GM19463 (cell line): ENCODE measurements around the gene SCLT1.

ENCODE experiments used
- ATAC-seq: cut with Tn5 transposase; IDR thresholded peaks from one replicate; pipeline ENCODE4 v1.9.1; 2021; ENCODE audit warnings: mild to moderate bottlenecking, moderate library complexity; ENCODE audit not compliant: unreplicated experiment

Gene SCLT1

DNA sequence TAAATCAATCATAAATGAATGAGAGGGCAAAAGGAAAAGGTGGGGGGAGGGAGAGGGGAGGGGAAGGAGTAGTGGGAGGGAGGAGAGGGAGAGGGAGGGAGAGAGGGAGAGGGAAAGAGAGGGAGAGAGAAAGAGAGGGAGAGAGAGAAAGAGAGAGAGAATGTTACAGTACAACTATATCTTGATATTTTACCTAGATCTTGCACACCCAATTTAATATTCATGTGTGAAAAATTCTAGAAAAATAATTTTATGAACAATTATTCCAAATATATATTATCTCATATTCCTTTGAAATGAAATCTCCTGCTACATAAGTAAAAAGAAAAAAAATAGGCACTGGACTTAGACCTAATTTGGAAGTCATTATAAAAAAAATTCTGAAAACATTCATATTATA lies 120.0 kb downstream of the SCLT1 start:
- ATAC-seq = no peak

DNA sequence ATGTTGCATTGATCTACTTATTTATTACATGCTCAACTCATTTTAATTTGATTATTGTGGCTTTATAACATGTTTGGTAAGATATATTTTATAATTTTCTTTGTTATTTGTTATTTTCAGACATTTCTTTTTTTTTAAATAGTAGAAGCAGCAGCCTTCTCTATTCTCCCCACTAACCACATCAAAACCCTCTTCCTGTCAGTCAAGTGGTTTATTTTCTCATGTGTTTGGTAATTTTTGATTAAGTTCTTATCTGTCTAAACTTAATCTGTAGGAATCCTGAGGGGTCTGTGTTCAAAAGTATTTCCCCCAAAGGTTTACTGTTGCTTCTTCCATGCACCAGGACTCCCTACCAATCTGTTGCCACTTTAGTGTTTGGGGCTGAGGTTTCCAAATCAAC lies 131.9 kb downstream of the SCLT1 start:
- ATAC-seq = no peak

DNA sequence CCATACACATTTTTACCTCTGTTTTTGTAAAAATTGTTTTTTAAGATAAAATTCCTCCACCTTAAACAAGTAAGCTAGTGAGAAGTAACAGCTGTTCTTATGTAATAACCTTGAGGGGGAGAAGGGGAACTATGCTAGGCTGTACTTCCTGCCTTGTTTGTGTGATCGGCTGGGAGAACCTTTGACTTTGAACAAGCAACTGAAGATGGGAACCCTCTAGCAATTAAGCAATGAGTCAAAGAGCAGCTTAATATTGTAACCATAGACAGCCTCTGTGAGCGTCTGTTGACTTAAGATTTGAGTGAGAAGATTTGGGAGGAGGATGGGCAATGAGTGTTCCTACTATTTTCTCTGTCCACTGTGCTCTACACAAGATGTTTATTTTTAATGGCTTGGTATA lies 135.1 kb downstream of the SCLT1 start:
- ATAC-seq = no peak

DNA sequence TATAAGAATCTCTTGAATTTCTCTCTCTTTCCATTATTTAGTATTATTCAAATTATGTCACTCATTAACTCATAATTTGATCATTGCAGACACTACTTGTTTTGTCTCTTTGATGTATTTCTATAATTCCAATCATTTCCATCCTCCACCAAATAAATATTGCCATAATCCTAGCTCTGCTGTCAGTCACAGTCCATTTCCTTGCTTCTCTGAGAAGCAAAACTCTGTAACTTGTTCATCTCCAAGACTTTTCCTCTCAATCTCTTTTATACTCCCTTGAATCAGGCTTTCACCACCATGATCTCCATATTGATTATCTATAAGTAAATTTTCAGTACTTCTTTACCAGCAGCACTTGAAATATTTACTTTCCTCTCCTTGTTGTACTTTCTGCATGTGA lies 135.9 kb downstream of the SCLT1 start:
- no peak for ATAC-seq

DNA sequence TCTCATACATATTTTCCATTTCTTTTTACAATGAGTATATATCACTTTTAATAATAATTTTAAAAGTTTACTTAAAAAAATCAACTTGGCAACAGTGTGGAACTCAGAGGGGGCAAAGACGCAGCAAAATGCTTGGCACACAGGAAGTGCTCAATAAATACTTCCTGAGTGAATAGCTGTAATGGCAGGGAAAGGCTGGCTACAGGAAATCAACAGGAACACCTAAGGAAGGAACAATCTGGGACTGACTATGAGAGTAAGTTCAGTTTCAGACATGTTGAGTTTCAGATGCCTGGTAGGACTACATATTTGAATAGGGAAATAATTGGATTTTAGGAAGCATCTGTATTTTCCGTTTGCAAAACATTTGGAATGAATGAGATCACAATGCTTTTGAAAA lies 137.6 kb downstream of the SCLT1 start:
- no peak for ATAC-seq

DNA sequence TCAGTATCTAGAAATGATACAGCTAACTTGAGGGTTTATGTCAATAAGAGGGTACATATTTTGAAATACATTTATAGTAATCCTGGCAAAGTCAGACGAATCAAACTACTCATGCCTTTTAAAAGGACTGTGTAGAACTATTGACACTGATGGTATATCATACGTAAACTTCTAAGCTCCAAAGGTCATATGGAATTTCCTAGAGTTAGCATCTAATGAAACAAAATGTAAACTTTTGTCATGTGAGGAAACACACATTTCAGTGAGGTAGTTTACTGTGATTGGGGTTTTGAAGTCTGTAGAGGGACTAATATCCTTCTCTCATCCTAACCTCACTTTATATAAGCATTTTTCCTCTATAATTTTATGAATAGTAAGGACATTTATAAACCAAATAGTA lies 138.4 kb downstream of the SCLT1 start:
- ATAC-seq = no peak

DNA sequence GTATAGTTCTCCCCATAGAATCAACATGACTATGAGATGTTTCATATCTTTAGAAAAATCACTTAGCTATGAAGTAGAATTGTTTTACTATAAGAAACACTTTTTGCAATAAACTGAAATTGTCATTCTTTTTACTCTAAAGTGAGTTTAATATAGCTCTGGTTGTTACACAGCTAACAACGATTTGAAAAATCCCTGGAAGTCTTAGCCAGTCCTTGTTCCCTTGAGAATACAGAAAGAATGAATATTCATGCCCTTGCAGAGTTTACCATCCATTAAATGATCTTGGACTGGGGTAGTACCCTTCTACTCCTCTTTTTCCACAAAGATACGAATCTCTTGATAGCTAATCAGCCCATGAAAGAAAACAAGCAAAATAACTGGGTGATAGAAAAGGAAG lies 142.0 kb downstream of the SCLT1 start:
- no peak for ATAC-seq

DNA sequence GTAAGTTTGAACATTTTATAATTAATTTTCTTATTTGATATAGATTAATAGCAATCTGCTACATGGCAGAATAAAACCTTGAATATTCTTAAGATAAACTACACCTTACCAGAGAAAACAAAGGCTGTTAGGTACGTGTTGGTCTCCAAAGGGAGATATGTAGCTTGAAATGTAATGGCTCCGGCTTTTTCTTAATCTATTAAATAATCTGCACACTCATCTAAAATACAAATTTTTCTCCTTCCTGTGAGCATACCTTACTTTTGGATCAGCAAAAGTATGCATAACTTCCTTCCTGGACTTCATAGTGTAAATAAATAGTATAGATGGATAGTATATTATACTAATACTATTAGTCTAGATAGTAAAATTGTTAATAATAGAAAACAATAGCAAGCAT lies 142.5 kb downstream of the SCLT1 start:
- ATAC-seq = no peak

DNA sequence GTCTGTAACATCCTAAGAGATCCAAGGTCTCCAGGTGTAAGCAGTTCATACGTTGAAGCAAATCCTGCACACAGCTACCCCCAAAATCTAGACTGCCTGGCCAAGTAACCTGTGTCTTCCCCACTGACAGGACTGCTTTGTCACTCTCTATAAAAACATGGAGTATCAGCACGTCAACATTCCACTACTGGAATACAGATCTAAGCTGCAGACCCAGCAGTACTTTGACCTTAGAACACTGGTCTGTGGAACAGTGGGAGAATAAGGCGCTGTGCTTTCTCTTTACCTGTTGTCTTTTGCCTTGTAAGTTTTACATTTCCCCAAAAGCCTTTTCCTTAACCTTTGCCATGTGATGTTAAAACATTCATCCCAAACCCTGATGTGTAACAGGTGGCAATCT lies 146.4 kb downstream of the SCLT1 start:
- ATAC-seq = no peak

DNA sequence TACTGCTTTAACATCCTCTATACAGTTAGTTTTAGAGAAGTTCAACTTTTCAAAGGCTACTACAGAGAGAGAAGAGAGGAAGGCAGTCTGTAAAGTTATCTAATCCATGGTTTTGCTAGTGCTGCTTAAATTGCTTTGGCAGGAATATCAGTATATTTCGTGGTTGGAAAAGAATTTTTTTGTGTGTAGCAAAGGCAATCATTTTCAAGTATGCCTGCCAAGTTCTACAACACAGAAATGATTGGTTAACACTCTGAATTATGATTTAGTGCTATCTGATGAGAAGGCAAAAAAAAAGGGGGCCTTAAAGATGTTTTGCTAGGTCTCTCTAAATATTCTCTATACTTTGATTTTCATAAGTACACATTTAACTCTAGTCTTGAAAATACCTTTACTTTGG lies 150.7 kb downstream of the SCLT1 start:
- ATAC-seq = no peak

DNA sequence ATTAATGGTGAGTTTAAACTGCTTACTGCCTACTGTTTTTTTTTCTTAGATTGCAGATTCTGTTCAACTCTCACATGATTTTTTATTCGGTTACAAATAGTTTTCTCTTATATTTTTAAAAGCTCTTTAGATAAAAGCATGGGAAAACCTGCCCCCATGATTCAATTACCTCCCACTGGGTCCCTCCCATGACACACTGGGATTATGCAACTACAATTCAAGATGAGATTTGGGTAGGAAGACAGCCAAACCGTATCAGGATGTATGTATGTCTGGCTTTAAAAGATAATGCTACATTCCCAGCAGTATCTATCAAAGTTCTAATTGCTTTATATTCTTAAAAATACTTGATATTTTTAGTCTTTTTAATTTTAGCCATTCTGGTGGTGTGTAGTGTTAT lies 152.4 kb downstream of the SCLT1 start:
- no peak for ATAC-seq

DNA sequence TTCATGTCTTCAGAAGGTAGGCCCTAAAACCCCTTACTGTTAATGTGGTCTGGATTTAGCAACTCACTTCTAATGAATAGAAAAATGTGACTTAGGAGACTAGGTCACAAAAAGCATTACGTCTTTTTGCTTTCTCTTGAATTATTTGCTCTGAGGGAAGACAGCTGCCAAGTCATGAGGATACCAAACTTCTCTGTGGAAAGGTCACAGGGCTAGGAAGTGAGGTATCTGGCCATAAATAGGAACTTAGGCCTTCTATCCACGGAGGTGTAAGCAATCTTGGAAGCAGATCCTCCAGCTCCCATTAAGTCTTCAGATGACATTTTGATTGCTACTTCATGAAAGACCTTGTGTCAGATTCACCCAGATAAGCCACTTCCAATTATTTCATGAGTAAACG lies 163.3 kb downstream of the SCLT1 start:
- no peak for ATAC-seq

DNA sequence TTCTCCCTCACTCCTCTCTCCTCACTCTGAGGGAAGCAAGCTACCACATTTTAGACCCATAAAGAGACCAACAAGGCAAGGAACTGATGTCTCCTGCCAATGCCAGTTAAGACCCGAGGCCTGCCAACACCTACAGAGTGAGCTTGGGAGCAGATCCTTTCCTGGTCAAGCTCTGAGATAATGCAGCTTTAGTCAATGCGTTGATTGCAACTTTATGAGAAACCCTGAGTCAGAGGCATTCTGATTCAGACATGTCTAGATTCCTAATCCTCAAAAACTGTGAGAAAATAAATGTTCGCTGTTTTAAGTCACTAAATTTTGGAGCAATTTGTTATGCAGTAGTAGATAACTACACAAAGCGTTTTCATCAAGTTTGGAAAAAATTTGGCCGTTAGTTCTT lies 168.4 kb downstream of the SCLT1 start:
- no peak for ATAC-seq

DNA sequence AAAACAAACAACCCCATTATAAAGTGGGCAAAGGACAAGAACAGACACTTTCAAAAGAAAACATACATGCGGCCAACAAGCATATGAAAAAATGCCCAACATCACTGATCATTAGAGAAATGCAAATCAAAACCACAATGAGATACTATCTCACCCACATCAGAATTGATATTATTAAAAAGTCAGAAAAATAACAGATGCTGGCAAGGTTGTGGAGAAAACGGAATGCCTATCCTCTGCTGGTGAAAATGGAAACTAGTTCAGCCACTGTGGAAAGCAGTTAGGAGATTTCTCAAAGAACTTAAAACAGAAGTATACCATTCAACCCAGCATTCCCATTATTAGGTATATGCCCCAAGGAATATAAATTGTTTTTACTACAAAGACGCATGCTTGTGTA lies 171.4 kb downstream of the SCLT1 start:
- no peak for ATAC-seq

DNA sequence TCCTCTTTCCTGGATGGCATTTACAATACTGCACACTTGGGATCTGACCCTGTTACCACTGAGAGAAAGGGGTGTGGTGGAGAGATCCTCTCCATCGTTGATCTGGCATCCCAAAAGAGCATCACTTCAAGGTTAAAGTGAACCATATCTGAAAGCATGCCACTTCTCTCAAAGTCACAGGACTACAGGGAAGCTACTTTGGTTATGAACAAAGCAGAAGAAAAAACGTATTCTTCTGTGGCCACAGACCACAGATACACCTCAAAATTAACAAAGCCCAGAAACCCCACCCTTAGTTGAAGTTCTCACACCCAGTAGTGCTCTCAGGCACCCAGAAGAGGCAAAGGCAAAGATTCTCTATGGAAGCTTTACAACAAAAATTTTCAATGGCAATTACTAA lies 175.6 kb downstream of the SCLT1 start:
- ATAC-seq = peak; percentile 66

DNA sequence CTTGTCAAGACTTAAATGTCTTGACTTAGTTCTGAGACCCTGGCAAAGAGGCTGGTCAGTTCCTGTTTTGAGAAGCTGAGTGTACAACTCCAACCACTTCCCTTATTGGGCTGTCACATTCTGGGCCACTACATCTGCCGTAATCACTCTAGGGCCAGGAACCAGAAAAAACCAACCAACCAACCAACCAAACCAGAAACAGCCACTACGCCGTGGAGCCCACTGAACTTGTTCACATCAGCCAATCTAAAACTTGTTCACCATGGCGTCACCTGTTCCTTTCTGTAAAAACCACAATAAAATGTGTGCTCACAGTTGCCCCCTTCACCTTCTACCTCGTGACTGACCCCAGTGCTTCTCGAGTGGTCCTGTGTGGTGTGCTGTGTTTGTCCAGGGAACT lies 176.5 kb downstream of the SCLT1 start:
- peak; percentile 64 for ATAC-seq

DNA sequence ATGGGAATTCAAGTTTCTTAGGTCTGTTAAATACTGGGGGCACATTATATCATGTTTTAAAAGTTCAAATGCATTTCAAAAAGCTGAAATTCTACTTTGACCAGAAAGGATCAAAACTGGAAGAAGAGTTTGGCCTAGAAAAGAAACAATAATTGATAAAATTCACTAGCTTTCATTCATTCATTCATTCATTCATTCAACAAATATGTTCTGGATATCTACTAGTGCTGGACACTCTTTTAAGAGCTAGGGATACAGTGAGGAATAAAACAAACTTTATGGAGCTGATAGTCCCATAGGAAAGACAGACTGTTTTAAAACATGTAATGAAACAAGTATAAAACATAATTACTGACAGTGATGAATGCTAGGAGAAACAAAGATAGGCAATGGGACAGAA lies 177.8 kb downstream of the SCLT1 start:
- no peak for ATAC-seq

DNA sequence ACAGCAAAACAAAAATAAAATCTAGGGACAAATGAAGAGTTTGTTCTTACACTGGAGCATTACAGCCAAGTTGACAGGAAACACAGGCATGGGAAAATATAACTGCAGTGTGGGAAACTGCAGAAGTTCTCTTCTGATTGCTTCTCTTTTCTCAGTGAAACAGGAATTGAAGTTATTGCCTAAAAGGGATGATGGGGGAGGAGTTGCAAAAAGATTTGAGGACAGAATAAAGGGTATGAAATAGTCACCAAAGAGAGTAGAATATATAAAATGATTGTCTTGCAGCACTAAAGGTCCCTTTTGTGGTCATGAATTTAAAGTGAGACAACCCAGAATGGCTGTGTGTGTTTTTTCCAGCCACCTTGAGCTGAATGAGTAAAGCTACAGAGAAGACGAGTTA lies 180.1 kb downstream of the SCLT1 start:
- ATAC-seq = peak; percentile 17

DNA sequence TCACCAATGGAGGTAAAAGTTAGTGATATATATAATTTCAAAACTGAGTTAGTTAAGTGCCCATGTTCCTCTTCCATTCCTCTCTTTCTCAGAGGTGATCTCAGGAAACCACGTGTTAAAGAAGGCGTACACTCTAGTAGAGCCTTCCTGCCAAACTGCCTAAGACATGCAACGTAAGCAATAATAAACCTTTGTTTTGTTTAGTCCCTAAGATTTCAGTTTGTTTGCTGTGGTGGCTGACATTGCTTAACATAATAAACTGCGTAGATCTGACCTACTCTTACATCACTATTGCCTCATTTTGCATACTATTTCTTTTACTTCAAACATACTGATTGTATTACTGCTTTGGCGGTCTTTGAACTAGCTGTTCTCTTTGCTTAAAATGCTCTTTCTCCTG lies 184.6 kb downstream of the SCLT1 start:
- ATAC-seq = no peak

DNA sequence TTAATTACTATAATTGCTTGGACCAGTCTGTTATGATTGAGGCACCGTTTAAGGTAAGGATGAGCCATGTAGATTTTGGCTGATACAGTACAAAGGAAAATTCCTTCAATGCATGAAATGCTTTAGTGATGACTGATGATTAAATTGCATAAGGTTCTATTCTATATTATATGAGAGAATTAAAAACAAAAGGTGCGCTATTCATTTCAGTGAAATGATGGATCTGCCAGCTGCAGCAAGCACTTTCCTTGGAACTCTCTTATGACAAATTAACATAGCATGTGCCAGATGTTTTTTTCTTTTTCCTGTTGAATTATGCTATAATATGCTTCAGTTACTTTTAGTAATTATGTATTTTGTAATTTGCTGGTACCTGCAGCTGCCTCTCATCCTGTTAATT lies 185.4 kb downstream of the SCLT1 start:
- no peak for ATAC-seq

DNA sequence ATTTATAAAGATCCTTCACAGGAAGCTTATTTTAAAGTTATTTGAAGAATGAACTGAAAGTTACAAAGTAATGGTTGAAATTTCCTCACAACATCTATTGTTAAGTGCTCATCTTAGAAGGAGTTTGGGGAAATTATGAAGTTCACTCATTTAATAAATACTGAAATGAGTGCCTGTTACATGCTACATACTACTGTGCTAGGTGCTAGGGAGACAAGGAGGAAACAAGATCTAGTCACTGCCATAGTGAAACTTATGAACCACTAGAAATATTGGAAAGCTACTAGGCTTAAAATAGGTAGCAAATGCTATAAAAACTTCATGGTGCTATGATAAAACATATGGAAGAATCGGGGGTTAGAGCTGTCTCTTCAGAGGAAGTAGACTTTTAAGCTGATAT lies 186.8 kb downstream of the SCLT1 start:
- ATAC-seq = no peak

DNA sequence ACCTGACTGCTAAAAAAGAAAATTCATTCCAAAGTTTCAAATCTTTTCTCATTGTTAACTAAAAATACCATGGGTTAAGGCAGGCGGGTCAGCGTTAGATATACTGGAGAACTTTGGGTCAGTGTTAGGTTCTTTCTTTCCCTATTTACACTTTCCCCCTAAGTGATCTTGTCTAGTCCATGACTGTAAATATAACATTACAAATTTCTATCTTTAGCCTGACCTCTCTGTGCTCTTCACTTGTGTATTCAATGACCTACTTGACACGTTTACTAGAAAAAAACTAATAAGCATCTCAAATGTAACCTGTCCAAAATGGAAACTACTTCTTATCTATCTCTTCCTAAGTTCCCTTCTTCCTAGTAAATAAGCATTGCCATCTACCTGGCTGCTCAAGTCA lies 188.5 kb downstream of the SCLT1 start:
- no peak for ATAC-seq

DNA sequence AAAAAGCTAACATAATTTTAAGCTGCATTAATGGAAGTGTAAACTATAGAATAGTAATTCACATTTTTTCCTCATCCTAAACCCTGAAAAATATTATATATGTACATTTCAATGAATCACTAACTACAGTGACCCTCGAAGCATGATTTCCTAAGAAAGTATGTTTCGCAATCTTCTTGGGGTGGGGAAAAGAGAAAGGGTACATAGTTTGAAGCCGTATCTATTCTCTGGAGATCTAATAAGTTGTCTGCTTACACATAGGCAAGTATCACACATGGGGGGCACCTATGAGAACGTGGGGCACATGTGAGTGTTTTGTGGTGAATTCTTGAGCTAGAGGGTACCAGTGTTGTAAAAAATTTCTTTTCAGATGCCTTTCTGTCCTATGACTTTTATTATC lies 212.7 kb downstream of the SCLT1 start:
- ATAC-seq = no peak

DNA sequence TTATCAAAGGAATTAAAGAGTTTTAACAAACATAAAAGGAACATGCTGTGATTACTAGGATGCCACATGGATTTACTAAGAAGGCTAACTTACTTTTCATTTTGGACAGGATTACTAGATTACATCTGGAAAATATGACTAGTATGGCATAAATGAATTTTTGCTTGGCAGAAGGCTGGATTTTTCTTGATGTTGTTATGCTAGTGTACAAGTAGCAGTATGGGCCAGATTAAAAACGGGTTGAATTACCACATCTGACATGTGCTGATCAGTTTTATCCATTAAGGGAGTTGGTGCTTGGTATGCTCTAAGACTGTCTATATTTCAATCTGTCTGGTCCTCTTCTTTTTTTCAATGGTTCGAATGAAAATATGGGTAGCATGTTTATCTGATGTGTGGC lies 213.4 kb downstream of the SCLT1 start:
- no peak for ATAC-seq
